AG08396 (cell line): ENCODE measurements around the gene AICDA.
"Not testable (repeated sequence)": the region's sequence is repeated elsewhere in the genome, so short reads cannot be mapped to it uniquely, and the experiment has no call there.

Source experiments
- DNase-seq: peaks from one replicate; pipeline ENCODE4 v3.0.0; 2012; ENCODE audit warnings: low spot score, mixed read lengths

AICDA gene

GRCh38 chr12:8609061-8609570, 3.5 kb downstream of the AICDA start:
- DNase-seq: peak; percentile 64

GRCh38 chr12:8606890-8607289, 5.8 kb downstream of the AICDA start:
- no peak for DNase-seq

GRCh38 chr12:8605057-8605456, 7.6 kb downstream of the AICDA start:
- DNase-seq: no peak

DNA sequence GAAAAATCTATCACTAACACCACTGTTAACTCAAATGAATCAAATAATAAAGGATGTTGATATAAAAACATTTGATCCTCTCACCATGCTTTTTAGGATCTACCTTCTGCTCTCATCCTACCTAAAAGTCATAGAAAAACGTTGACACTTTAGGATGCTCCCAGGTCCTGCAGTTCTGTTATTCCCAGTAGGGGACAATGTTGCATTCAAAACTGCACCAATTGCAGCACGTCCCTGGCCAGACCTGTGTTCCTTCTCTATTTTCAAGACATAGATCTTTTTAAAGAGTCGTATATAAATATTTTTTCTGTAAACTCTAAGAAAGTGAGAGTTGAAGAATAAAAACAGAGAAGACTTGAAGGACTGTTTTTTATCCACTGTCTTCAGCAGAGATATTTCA, 8.8 kb downstream of the AICDA start:
- no peak for DNase-seq

GRCh38 chr12:8603286-8603685, 9.4 kb downstream of the AICDA start:
- no peak for DNase-seq

GRCh38 chr12:8596561-8596960, 16.1 kb downstream of the AICDA start:
- DNase-seq: no peak

DNA sequence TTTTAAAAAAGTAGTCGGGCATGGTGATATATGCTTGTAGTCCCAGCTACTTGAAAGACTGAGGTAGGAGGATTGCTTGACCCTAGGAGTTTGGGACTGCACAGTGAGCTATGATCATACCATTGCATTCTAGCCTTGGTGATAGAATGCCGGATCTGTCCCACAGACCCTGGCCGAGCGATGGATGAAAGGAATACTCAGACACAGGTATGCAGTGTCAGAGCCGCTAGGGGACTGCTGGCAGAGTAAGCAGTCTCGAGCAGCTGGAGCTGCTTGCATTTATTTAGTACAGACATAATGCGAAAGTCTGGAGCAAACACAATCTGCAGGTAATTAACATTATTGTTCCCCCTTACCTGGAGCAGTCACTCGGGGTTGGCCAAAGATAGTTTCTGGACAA, 18.6 kb downstream of the AICDA start:
- no peak for DNase-seq

- no peak for DNase-seq
Measured at GRCh38 chr12:8593246-8593645, 19.4 kb downstream of the AICDA start.

- no peak for DNase-seq
Measured at GRCh38 chr12:8590842-8591545, 21.7 kb downstream of the AICDA start.

DNA sequence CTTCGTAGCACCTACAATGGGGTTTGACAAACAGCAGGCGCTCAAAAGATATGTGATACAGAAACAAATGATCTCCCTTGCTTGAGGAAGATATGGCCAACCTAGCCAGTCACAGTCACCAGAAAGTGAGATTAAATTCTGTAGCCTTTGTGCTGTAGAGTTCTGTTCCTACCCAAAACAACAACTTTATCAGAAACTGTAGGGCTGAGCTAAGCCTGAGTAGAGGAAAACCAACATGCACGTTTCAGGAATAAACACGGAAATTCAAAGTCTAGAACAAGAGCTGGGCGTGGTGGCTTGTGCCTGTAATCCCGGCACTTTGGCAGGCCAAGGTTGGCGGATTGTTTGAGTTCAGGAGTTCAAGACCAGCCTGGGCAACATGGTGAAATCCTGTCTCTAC, 23.0 kb downstream of the AICDA start:
- DNase-seq: no peak

- DNase-seq: not testable (repeated sequence)
Measured at GRCh38 chr12:8584478-8584877, 28.2 kb downstream of the AICDA start.

DNA sequence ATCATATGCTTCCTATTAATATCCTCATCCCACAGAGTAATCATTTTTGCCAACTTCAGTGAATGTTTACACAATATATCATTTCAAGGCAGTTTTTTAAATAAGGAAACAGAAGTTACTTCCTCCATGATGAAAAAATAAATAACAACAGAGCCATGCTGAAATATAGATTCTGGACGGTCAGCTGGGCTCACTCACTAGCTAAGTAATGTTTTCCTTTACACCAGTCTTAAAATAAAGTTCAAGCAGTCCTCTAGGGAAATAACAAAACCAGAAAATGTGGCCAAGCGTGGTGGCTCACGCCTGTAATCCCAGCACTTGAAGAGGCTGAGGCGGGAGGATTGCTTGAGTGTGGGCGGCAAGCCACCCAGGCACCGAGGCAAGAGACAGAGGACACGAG, 28.7 kb downstream of the AICDA start:
- DNase-seq: no peak

DNA sequence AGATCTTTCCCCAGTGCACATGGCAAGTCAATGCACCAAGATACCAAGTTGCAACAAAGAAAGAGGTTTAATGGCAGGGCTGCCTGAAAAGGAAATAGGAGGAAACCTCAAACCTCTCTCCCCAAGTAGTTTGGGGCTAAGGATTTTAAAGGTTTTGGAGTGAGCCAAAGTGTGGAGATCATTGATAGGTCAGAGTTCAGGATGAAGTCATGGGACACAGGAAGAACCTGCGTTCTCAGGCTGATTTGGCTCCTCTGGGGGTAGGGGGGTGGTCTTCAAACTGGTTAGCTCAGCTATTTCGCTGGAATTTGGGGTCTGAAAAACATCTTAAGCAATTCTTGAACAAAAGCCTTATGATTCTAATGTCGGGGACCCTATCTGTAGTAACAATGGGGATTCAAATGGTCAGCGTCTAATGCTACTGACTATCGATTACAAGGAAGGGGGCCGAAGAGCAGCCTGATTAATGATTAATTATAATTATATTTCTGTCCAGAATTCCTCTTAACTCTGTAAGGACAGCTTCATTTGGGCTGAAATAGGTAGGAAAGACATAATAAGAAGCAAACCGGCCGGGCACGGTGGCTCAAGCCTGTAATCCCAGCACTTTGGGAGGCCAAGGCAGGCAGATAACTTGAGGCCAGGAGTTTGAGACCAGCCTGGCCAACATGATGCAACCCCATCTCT, 31.4 kb downstream of the AICDA start:
- no peak for DNase-seq

DNA sequence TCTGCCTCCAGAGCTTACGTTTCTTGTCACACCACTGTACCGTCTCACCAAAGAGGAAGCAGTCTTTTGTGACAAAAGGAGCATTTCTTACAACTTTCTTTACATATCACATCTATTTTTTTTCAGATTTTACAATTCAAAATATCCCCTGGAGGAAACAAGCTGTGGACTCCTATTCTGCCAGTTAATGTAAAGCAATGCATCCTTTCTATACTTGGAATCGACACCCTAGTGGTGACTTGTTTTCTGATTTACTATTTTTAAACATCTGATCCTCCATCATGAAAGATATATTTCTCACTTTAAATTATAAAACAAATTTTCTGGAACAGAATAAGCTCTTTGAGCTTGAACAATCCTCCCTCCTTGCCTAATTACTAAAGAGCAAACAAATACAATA, 34.8 kb downstream of the AICDA start:
- DNase-seq: no peak

- DNase-seq: no peak
Measured at GRCh38 chr12:8572507-8572906, 40.2 kb downstream of the AICDA start.

DNA sequence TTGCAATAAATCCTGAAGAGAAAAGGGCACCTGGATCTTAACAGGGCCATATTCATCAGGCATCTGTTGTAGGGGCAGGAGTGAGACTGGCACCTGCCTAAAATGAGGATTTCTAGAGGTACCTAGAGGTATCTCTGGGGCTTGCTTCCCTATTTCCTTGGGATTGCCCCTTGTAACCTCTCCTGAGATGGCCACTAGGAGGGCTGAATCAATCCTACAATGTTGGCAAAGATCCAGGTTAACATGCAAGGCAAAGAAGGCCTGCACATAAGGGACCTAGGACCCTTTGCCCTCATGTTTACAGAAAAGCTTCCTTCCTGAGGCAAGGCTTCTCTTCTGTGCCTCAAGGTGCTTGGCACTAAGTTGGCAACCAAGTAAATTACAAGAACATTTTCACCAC, 46.1 kb downstream of the AICDA start:
- DNase-seq: no peak

DNA sequence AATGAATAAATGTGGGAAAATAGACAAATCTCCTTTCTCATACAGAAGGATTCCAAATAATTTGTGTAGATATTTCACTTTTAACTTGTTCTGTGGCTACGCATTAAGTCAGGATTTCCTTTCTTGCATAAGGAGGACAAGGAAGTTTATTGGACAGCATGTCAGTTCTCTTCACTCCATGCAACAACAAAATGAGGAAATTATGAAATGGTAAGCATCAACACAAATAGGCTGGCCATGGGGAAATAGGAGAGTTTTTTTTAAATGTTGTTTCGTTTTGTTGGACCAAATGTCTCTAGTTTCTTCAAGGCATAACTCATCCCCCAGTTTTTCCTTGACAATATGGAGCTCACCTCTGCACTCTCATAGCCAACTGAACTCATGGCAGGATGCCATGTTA, 46.6 kb downstream of the AICDA start:
- not testable (repeated sequence) for DNase-seq

DNA sequence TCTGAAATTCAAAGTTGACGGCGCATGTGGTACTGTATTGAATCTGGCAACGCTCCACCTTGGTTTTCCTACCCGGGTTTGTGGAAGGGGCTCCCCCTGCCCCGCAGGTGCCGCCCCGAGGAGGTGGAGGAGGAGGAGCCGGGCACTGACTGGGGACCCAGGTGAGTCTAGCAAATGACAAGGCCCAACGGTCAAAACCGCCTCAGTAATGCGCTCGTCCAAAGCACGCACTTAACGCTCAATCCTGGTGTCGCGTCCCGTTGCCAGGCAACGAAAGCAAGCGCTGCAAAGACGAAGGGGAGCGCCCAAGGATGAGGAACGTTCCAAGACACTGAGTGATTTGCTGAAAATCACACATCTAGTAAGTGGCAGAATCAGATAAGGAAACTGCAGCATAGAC, 48.0 kb downstream of the AICDA start:
- no peak for DNase-seq

- no peak for DNase-seq
Measured at GRCh38 chr12:8563356-8563755, 49.3 kb downstream of the AICDA start.

- no peak for DNase-seq
Measured at GRCh38 chr12:8562310-8562709, 50.3 kb downstream of the AICDA start.

GRCh38 chr12:8561011-8561410, 51.6 kb downstream of the AICDA start:
- DNase-seq: no peak

DNA sequence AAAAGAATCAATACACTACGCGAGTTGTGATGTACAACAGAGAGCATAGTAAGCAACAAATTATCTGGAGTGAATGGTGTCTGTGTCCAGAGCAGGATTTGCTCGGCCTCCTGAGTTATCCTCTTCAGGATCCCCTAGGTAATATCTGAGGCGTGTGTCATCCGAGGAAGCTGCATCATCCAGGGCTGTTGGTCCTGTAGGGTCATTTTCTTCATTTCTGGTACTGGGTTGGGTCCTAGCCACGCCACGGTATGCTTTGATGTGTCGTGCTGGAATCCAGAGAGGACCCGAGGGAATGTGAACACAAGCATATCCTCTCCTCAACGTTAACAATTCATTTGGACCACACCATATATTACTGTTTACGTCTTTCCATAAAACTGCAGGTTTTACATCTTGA, 53.0 kb downstream of the AICDA start:
- no peak for DNase-seq

GRCh38 chr12:8556531-8557097, 56.0 kb downstream of the AICDA start:
- DNase-seq: no peak
